HEK293 (cell line): Measurements from ENCODE around the gene CAPN15.

Source experiments
- CTCF ChIA-PET: fragments of 350-600 bp; formaldehyde crosslinking; extraction: SDS; loops from one replicate; lab custom pipeline; 2021; ENCODE audit warnings: antibody characterized with exemption; lab: Yijun Ruan, JAX
- POLR2A ChIA-PET: fragments of 300-600 bp; formaldehyde crosslinking; extraction: SDS; loops from one replicate; lab custom pipeline; 2020; ENCODE audit warnings: antibody characterized with exemption, inconsistent platforms; lab: Yijun Ruan, JAX
- H3K27ac ChIP-seq: fragments of 200-500 bp; sonication (Bioruptor generic); 2 replicates; pipeline ENCODE4 v1.5.1; 2014; ENCODE audit warnings: low read depth, low read length, control low read depth, inconsistent platforms; ENCODE audit errors: extremely low read depth
- H3K36me3 ChIP-seq, 2 experiments: fragments of 200-500 bp in 1 of 2; sonication (Bioruptor generic) in 1 of 2; 1 replicate in 1 of 2; 2 replicates in 1 of 2; pipeline ENCODE4 v1.5.1; 2014 to 2017; ENCODE audit warnings: inconsistent platforms in 2 of 2, low read length in 2 of 2; ENCODE audit not compliant: control insufficient read depth in 2 of 2, insufficient read depth in 1 of 2
- H3K4me1 ChIP-seq: fragments of 200-500 bp; sonication (Bioruptor generic); 2 replicates; pipeline ENCODE4 v1.5.1; 2014; ENCODE audit warnings: mild to moderate bottlenecking, low read length, inconsistent platforms; ENCODE audit not compliant: control insufficient read depth, insufficient read depth
- H3K4me3 ChIP-seq: 2 replicates; pipeline ENCODE4 v1.5.1; 2011; ENCODE audit warnings: low read depth, mild to moderate bottlenecking, control low read depth, low read length, moderate library complexity
- H3K9me3 ChIP-seq: fragments of 200-500 bp; sonication (Bioruptor generic); 2 replicates; pipeline ENCODE4 v1.5.1; 2014; ENCODE audit warnings: low read depth, low read length, inconsistent platforms; ENCODE audit not compliant: control insufficient read depth, insufficient read depth
- SCRT1 ChIP-seq: fragments of 450-650 bp; formaldehyde crosslinking; IDR thresholded peaks from 2 replicates; pipeline ENCODE4 v1.5.1; 2016; ENCODE audit warnings: missing biosample characterization, missing genetic modification characterization, borderline replicate concordance
- SCRT2 ChIP-seq: fragments of 450-650 bp; formaldehyde crosslinking; IDR thresholded peaks from 2 replicates; pipeline ENCODE4 v1.5.1; 2016; ENCODE audit warnings: missing biosample characterization, missing genetic modification characterization
- SP3 ChIP-seq: fragments of 450-650 bp; formaldehyde crosslinking; IDR thresholded peaks from 2 replicates; pipeline ENCODE4 v1.5.1; 2016; ENCODE audit warnings: missing biosample characterization, missing genetic modification characterization
- ZFP37 ChIP-seq: fragments of 450-650 bp; formaldehyde crosslinking; IDR thresholded peaks from 2 replicates; pipeline ENCODE4 v1.5.1; 2016; ENCODE audit warnings: missing biosample characterization, missing genetic modification characterization
- ZIC2 ChIP-seq: fragments of 450-650 bp; formaldehyde crosslinking; IDR thresholded peaks from 2 replicates; pipeline ENCODE4 v1.5.1; 2016; ENCODE audit warnings: missing biosample characterization, missing genetic modification characterization
- ZNF133 ChIP-seq: fragments of 450-650 bp; formaldehyde crosslinking; IDR thresholded peaks from 2 replicates; pipeline ENCODE4 v1.5.1; 2016; ENCODE audit warnings: missing biosample characterization, missing genetic modification characterization
- ZNF211 ChIP-seq: fragments of 450-650 bp; formaldehyde crosslinking; IDR thresholded peaks from 2 replicates; pipeline ENCODE4 v1.5.1; 2016; ENCODE audit warnings: low read depth, missing biosample characterization, missing genetic modification characterization
- ZNF501 ChIP-seq: fragments of 450-650 bp; formaldehyde crosslinking; IDR thresholded peaks from 2 replicates; pipeline ENCODE4 v1.5.1; 2016; ENCODE audit warnings: missing biosample characterization, missing genetic modification characterization
- ZNF514 ChIP-seq: fragments of 450-650 bp; formaldehyde crosslinking; IDR thresholded peaks from 2 replicates; pipeline ENCODE4 v1.5.1; 2016; ENCODE audit warnings: missing biosample characterization, missing genetic modification characterization
- ZNF548 ChIP-seq: fragments of 450-650 bp; formaldehyde crosslinking; IDR thresholded peaks from 2 replicates; pipeline ENCODE4 v1.5.1; 2016; ENCODE audit warnings: missing biosample characterization, missing genetic modification characterization
- ZNF600 ChIP-seq: fragments of 450-650 bp; formaldehyde crosslinking; IDR thresholded peaks from 2 replicates; pipeline ENCODE4 v1.5.1; 2016; ENCODE audit warnings: missing biosample characterization, missing genetic modification characterization
- ZNF837 ChIP-seq: fragments of 450-650 bp; formaldehyde crosslinking; IDR thresholded peaks from 2 replicates; pipeline ENCODE4 v1.5.1; 2016; ENCODE audit warnings: missing biosample characterization, missing genetic modification characterization
- TF ChIP-seq, protein P1 (sequence below): fragments of 450-650 bp; formaldehyde crosslinking; IDR thresholded peaks from 2 replicates; pipeline ENCODE4 v1.5.1; 2016; ENCODE audit warnings: missing biosample characterization, missing genetic modification characterization
- TF ChIP-seq, protein P2 (sequence below): fragments of 450-650 bp; formaldehyde crosslinking; IDR thresholded peaks from 2 replicates; pipeline ENCODE4 v1.5.1; 2016; ENCODE audit warnings: missing biosample characterization, missing genetic modification characterization
- TF ChIP-seq, protein P3 (sequence below): fragments of 450-650 bp; formaldehyde crosslinking; IDR thresholded peaks from 2 replicates; pipeline ENCODE4 v1.5.1; 2016; ENCODE audit warnings: missing biosample characterization, missing genetic modification characterization

Gene CAPN15

DNA sequence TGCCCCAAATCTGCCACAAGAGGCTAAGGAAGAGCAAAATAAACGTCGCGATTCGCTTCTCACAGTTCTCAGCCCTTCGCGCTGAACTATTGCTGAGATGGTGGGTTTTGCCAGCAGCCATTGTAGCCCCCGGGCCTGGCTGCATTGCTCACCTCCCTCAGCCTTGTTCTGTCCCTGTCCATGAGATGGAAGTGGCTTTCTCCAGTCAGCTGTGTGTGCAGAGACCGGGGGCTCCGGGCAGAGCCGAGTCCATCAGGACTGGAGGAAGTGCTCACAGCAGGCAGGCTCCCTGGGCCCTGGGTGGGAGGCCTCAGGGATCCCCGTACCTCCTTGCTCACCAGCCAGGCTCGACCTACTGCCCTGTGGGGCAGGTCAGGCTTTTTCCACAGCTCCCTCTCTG, 27.6 kb upstream of the CAPN15 start:
- CTCF ChIA-PET = no interaction called here
- POLR2A ChIA-PET = no interaction called here
- Histone ChIP-seq H3K4me3 (no peak overlapping the region), H3K4me1 (no peaks in the 10 kb centered on the region), H3K27ac (no peak overlapping the region), H3K36me3 (peaks cover 0 to 30% of the 10 kb centered on the region in 2 experiments; a peak in 2 of 3 replicates), H3K9me3 (no peaks in the 10 kb centered on the region)
- TF ChIP-seq ZNF514 (tag by site-specific recombination) (no peak), ZIC2 (tag by site-specific recombination) (peak; percentile 32; the same call in 1 of the 2 replicates), ZNF837 (tag by site-specific recombination) (no peak)

DNA sequence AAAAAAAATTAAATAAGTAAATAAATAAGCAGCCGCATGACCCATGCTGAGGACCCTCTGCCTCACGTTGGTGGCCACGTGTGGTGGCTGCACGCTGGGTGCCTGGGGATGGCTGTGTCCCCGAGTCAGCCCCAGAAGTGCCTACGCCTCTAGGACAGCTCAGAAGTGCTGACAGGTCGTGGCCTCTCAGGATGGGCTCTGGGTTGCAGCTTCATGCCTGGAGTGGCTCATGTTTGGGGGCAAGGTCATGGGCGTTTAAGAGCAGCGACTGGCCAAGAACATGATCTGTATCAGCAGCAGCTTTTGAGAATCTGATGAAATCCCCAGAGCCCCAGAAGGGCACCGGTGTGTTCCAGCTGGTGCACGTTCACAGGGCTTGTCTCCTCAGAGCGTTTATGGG, 26.8 kb upstream of the CAPN15 start:
- TF ChIP-seq SCRT1 (tag by site-specific recombination) = no peak
- TF ChIP-seq, protein P1, sequence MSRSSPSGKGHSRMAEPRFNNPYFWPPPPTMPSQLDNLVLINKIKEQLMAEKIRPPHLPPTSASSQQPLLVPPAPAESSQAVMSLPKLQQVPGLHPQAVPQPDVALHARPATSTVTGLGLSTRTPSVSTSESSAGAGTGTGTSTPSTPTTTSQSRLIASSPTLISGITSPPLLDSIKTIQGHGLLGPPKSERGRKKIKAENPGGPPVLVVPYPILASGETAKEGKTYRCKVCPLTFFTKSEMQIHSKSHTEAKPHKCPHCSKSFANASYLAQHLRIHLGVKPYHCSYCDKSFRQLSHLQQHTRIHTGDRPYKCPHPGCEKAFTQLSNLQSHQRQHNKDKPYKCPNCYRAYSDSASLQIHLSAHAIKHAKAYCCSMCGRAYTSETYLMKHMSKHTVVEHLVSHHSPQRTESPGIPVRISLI (tag by site-specific recombination) = 0 out of 2 replicates have a peak, but pooled peaks have one; percentile 33
- POLR2A ChIA-PET = interaction anchor here (0.6 kb wide), 2 partner anchors 13 to 125 kb away, joined by 4 read pairs; no protein-coding TSS in a partner anchor
- CTCF ChIA-PET = interaction anchor here (0.6 to 1.2 kb wide), 3 partner anchors 44 to 124 kb away, joined by 3 to 4 read pairs (median 3); no protein-coding TSS in a partner anchor
- Histone ChIP-seq H3K27ac (no peak overlapping the region), H3K9me3 (no peaks in the 10 kb centered on the region), H3K36me3 (peaks cover 0 to 38% of the 10 kb centered on the region in 2 experiments; a peak in 2 of 3 replicates), H3K4me1 (no peaks in the 10 kb centered on the region), H3K4me3 (no peak overlapping the region)

DNA sequence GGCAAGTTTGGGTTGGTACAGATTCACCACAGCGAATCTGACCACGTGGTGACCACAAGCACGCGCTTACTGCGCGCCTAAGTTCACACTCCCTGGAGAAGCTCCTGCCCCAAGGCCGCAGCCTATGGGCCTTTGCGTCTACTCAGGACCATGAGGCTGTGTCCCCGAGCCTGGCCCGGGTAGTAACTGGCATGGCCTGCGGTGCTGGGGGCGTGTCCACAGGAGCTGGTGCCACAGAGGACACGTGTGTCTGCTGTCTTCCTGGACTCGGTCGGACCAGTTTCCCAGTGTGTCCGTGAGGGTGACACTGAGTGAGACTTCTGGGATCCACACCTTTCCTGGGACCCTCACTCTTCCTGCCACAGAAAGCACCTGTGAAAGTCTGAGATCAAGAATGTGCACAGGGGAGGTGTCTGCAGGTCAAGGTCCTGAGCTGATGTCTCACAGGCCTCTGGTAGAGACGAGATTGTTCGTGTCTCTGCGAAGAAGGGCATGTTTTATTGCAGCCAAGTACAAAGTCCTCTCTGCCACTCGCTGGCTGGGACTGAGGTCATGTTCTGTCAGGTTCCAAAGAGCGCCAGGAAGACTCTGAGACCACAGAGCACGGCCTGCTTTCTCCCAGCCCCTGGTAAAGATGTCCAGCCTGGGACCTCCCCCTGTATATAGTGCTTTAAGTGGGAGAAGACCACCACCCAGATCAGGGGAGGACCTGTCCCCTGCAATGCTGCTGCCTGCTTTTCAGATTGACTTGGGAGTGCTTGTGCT, 25.2 kb upstream of the CAPN15 start:
- Histone ChIP-seq H3K9me3 (no peaks in the 10 kb centered on the region), H3K4me1 (no peaks in the 10 kb centered on the region), H3K4me3 (no peak overlapping the region), H3K27ac (no peak overlapping the region), H3K36me3 (peaks cover 0 to 42% of the 10 kb centered on the region in 2 experiments; a peak in 2 of 3 replicates)
- ChIA-PET CTCF (interaction anchor here (0.7 to 1.5 kb wide), 2 partner anchors 15 to 376 kb away, joined by 3 to 6 read pairs; no protein-coding TSS in a partner anchor), POLR2A (no interaction called here)
- no peak for TF ChIP-seq ZNF501 (tag by site-specific recombination)
- no peak for TF ChIP-seq SCRT2
- no peak for TF ChIP-seq ZNF211 (tag by site-specific recombination)
- no peak for TF ChIP-seq ZNF133 (tag by site-specific recombination)
- TF ChIP-seq ZNF548 (tag by site-specific recombination) = peak; percentile 68; the same call in 1 of the 2 replicates

DNA sequence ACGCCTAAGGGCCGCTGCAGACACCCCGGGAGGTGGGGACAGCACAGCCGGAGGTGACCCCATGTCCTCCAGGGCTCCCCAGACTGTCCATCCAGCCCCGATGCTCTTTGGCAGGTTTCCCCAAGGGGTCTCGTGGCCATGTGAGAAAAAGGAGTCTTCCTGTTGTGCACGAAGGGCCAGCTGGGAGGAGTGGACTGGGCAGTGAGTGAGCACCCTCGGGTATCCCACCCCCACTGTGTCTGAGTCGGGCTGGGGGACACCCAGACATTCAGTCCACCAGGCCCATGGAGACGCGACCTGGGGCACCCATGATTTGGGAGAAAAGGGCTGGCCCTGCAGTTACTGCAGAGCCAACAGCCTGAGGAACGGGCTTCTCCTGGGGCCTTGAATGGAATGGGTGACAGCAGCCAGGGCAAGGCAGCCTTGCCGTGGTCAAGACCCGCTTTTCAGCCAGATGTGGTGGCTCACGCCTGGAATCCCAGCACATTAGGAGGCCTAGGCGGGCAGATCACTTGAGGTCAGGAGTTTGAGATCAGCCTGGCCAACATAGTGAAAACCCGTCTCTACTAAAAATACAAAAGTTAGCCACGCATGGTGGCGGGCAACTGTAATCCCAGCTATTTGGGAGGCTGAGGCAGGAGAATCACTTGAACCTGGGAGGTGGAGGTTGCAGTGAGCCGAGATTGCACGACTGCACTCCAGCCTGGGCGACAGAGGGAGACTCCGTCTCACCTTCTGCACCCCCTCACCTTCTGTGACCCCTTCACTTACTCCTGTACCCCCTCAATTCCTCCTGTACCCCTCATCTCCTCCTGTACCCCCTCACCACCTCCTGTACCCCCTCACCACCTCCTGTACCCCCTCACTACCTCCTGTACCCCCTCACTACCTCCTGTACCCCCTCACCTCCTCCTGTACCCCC, 24.1 kb upstream of the CAPN15 start:
- H3K9me3 ChIP-seq = no peaks in the 10 kb centered on the region
- TF ChIP-seq, protein P2, sequence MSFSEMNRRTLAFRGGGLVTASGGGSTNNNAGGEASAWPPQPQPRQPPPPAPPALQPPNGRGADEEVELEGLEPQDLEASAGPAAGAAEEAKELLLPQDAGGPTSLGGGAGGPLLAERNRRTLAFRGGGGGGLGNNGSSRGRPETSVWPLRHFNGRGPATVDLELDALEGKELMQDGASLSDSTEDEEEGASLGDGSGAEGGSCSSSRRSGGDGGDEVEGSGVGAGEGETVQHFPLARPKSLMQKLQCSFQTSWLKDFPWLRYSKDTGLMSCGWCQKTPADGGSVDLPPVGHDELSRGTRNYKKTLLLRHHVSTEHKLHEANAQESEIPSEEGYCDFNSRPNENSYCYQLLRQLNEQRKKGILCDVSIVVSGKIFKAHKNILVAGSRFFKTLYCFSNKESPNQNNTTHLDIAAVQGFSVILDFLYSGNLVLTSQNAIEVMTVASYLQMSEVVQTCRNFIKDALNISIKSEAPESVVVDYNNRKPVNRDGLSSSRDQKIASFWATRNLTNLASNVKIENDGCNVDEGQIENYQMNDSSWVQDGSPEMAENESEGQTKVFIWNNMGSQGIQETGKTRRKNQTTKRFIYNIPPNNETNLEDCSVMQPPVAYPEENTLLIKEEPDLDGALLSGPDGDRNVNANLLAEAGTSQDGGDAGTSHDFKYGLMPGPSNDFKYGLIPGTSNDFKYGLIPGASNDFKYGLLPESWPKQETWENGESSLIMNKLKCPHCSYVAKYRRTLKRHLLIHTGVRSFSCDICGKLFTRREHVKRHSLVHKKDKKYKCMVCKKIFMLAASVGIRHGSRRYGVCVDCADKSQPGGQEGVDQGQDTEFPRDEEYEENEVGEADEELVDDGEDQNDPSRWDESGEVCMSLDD (tag by site-specific recombination) = peak; percentile 90
- TF ChIP-seq ZNF600 (tag by site-specific recombination) = 0 out of 2 replicates have a peak, but pooled peaks have one; percentile 22
- TF ChIP-seq SP3 (tag by site-specific recombination) = no peak
- no peak for TF ChIP-seq ZFP37
- TF ChIP-seq, protein P3, sequence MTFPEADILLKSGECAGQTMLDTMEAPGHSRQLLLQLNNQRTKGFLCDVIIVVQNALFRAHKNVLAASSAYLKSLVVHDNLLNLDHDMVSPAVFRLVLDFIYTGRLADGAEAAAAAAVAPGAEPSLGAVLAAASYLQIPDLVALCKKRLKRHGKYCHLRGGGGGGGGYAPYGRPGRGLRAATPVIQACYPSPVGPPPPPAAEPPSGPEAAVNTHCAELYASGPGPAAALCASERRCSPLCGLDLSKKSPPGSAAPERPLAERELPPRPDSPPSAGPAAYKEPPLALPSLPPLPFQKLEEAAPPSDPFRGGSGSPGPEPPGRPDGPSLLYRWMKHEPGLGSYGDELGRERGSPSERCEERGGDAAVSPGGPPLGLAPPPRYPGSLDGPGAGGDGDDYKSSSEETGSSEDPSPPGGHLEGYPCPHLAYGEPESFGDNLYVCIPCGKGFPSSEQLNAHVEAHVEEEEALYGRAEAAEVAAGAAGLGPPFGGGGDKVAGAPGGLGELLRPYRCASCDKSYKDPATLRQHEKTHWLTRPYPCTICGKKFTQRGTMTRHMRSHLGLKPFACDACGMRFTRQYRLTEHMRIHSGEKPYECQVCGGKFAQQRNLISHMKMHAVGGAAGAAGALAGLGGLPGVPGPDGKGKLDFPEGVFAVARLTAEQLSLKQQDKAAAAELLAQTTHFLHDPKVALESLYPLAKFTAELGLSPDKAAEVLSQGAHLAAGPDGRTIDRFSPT (tag by site-specific recombination) = peak; percentile 40; the same call in 1 of the 2 replicates
- no peak overlapping the region for H3K4me3 ChIP-seq
- ChIA-PET POLR2A (no interaction called here), CTCF (no interaction called here)
- no peak overlapping the region for H3K27ac ChIP-seq
- no peaks in the 10 kb centered on the region for H3K4me1 ChIP-seq
- peaks cover 0 to 36% of the 10 kb centered on the region in 2 experiments; a peak in 2 of 3 replicates for H3K36me3 ChIP-seq
